RWPE1 (cell line): Measurements from ENCODE around the gene RANBP17.

Source experiments
- CTCF ChIA-PET: fragments of 350-600 bp; sonication (Branson Sonifier 250); formaldehyde crosslinking; extraction: SDS; loops from one replicate; lab custom pipeline; 2021; lab: Yijun Ruan, JAX
- POLR2A ChIA-PET: fragments of 400-600 bp; formaldehyde crosslinking; extraction: SDS; loops from one replicate; lab custom pipeline; 2020; ENCODE audit warnings: antibody characterized with exemption; ENCODE audit not compliant: low non-redundant PET; lab: Yijun Ruan, JAX
- DNase-seq: peaks from one replicate; pipeline ENCODE4 v3.0.0; 2012; ENCODE audit warnings: low spot score
- H3K27ac ChIP-seq: fragments of 450-650 bp; 2 replicates; pipeline ENCODE4 v1.5.1; 2017
- CTCF ChIP-seq: fragments of 450-650 bp; conservative IDR thresholded peaks from 2 replicates; pipeline ENCODE4 v1.5.1; 2017; ENCODE audit warnings: low read depth, mild to moderate bottlenecking

Gene RANBP17

DNA sequence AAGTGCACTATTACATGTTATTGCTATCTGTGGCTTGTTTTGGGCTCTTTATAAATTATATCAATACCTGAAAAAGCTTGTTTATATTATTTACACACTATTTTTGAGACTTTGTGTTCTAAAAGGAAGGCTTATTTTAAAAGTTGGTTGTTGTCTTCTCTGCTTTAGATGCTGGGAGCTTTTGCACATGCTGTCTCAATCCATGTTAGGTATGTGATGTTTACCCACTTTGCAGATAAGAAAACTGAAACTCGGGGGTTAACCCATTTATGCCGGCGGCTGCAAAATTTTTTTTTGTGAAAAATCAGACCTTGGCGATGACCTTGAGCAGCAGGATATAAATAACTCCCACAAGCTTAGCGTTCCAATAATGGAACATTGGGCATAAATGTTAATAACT, 212.9 kb downstream of the RANBP17 start:
- no peak for TF ChIP-seq CTCF
- CTCF ChIA-PET: no interaction called here
- H3K27ac ChIP-seq: no peak overlapping the region
- DNase-seq: no peak
- POLR2A ChIA-PET: no interaction called here

GRCh38 chr5:171080186-171080938, 218.5 kb downstream of the RANBP17 start:
- no peak overlapping the region for H3K27ac ChIP-seq
- DNase-seq: no peak
- TF ChIP-seq CTCF: no peak
- ChIA-PET CTCF (interaction anchor here (0.7 kb wide), 1 partner anchor 289 kb away, joined by 3 read pairs; no protein-coding TSS in a partner anchor), POLR2A (no interaction called here)

- H3K27ac ChIP-seq: no peak overlapping the region
- ChIA-PET CTCF (interaction anchor here (0.7 kb wide), 1 partner anchor 290 kb away, joined by 3 read pairs; no protein-coding TSS in a partner anchor), POLR2A (no interaction called here)
- DNase-seq: no peak
- no peak for TF ChIP-seq CTCF
These were observed 219.5 kb downstream of the RANBP17 start for GRCh38 chr5:171081319-171081718.

GRCh38 chr5:171092194-171092593, 230.4 kb downstream of the RANBP17 start:
- H3K27ac ChIP-seq: no peak overlapping the region
- ChIA-PET CTCF (no interaction called here), POLR2A (no interaction called here)
- TF ChIP-seq CTCF: no peak
- peak; percentile 69 for DNase-seq

- no peak for TF ChIP-seq CTCF
- peak; percentile 4 for DNase-seq
- ChIA-PET POLR2A (no interaction called here), CTCF (no interaction called here)
- no peak overlapping the region for H3K27ac ChIP-seq
These were observed 231.8 kb downstream of the RANBP17 start for GRCh38 chr5:171093598-171093997.

GRCh38 chr5:171094356-171094755, 232.5 kb downstream of the RANBP17 start:
- POLR2A ChIA-PET: no interaction called here
- H3K27ac ChIP-seq: no peak overlapping the region
- CTCF ChIA-PET: no interaction called here
- TF ChIP-seq CTCF: no peak
- no peak for DNase-seq
